ENCODE data around the gene SRRM2.

The SRRM2 gene

GRCh38 chr16:2818272-2818876 lies 65.9 kb downstream of the SRRM2 start:
- no peaks in the 10 kb centered on the region for H3K9me3 Mint-ChIP-seq
- H3K4me3 Mint-ChIP-seq: peak overlapping the region; percentile 12 to 18
- peaks cover 0 to 34% of the 10 kb centered on the region in 2 donors for H3K27me3 Mint-ChIP-seq
- ATAC-seq (replicated peaks) (no peak), DNase-seq (no peak)
- H3K4me1 Mint-ChIP-seq (ENCODE audit: low read depth in 2 of 2): peaks cover 0 to 1% of the 10 kb centered on the region in 2 donors
- no peaks in the 10 kb centered on the region for H3K36me3 Mint-ChIP-seq (ENCODE audit: insufficient read depth)
- H3K27ac Mint-ChIP-seq: no peak overlapping the region

- H3K27ac Mint-ChIP-seq: no peak overlapping the region
- peaks cover 0 to 1% of the 10 kb centered on the region in 2 donors for H3K4me1 Mint-ChIP-seq (ENCODE audit: low read depth in 2 of 2)
- ATAC-seq (replicated peaks): no peak
- no peaks in the 10 kb centered on the region for H3K36me3 Mint-ChIP-seq (ENCODE audit: insufficient read depth)
- H3K27me3 Mint-ChIP-seq: peaks cover 0 to 31% of the 10 kb centered on the region in 2 donors
- no peak overlapping the region for H3K4me3 Mint-ChIP-seq
- DNase-seq: no peak
- H3K9me3 Mint-ChIP-seq: no peaks in the 10 kb centered on the region
Observed at GRCh38 chr16:2819179-2819938, 66.9 kb downstream of the SRRM2 start.

GRCh38 chr16:2819939-2820835 lies 67.7 kb downstream of the SRRM2 start:
- Mint-ChIP-seq H3K4me3 (no peak overlapping the region), H3K27me3 (peaks cover 5 to 32% of the 10 kb centered on the region in 2 donors), H3K36me3 (ENCODE audit: insufficient read depth) (no peaks in the 10 kb centered on the region), H3K9me3 (no peaks in the 10 kb centered on the region), H3K27ac (no peak overlapping the region), H3K4me1 (ENCODE audit: low read depth in 2 of 2) (peaks cover 0 to 1% of the 10 kb centered on the region in 2 donors)
- DNase-seq (no peak), ATAC-seq (replicated peaks) (no peak)
